RWPE1 (cell line): ENCODE results near the gene IRF2.

Experiments used
- CTCF ChIA-PET: fragments of 350-600 bp; sonication (Branson Sonifier 250); formaldehyde crosslinking; extraction: SDS; loops from one replicate; lab custom pipeline; 2021; lab: Yijun Ruan, JAX
- POLR2A ChIA-PET: fragments of 400-600 bp; formaldehyde crosslinking; extraction: SDS; loops from one replicate; lab custom pipeline; 2020; ENCODE audit warnings: antibody characterized with exemption; ENCODE audit not compliant: low non-redundant PET; lab: Yijun Ruan, JAX
- DNase-seq: peaks from one replicate; pipeline ENCODE4 v3.0.0; 2012; ENCODE audit warnings: low spot score
- H3K27ac ChIP-seq: fragments of 450-650 bp; 2 replicates; pipeline ENCODE4 v1.5.1; 2017
- TF ChIP-seq, protein P1 (sequence below): fragments of 450-650 bp; conservative IDR thresholded peaks from 2 replicates; pipeline ENCODE4 v1.5.1; 2017; ENCODE audit warnings: low read depth, mild to moderate bottlenecking

Gene IRF2

DNA sequence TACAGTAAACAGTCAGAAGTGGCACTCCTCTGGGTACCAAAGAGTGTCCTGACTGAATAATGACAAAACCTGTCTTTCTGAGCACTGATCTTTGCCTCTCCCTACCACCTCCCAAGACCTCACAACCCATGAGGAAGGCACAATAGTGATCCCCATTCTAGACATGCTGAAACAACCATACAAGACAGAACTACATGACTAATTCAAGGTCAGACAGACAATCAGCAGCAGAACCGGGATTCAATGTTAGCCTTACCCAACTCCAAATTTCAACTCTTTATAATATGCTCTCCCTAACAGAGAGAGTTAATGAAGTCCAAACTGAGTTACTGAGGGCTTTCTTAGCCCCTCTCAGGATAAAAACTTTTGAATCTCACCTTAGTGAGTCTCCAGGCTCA lies 71.0 kb downstream of the IRF2 start:
- CTCF ChIA-PET: no interaction called here
- no peak overlapping the region for H3K27ac ChIP-seq
- no peak for DNase-seq
- POLR2A ChIA-PET: no interaction called here
- TF ChIP-seq, protein P1, sequence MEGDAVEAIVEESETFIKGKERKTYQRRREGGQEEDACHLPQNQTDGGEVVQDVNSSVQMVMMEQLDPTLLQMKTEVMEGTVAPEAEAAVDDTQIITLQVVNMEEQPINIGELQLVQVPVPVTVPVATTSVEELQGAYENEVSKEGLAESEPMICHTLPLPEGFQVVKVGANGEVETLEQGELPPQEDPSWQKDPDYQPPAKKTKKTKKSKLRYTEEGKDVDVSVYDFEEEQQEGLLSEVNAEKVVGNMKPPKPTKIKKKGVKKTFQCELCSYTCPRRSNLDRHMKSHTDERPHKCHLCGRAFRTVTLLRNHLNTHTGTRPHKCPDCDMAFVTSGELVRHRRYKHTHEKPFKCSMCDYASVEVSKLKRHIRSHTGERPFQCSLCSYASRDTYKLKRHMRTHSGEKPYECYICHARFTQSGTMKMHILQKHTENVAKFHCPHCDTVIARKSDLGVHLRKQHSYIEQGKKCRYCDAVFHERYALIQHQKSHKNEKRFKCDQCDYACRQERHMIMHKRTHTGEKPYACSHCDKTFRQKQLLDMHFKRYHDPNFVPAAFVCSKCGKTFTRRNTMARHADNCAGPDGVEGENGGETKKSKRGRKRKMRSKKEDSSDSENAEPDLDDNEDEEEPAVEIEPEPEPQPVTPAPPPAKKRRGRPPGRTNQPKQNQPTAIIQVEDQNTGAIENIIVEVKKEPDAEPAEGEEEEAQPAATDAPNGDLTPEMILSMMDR: no peak

DNA sequence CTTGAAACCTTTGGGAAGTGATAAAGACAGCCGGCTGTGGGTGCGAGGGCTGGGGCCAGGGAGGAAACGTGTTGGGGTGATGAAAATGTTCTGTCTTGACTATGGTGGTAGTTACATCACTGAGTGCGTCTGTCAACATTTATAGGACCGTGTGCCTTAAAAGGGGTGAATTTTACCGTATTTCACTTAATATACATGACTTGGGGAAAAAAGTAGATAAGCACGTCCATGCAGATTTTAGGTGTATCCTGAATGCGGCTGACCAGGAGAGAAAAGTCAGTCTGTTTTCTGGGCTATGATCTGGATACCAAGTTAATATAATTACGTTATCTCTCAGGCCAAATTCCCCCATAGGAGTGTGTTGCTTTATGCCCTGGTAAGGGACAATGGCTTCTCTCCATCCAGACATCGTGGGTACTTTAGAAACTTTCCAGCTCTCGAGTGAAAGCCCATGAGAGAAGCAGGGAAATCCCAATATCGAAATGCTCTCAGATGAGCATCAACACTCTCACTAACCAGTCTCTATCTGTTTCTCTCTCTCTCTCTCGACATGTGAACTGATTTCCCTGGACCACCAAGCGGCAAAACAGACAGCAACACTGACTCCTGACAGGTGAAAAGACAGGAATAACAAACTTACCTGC lies 71.5 kb downstream of the IRF2 start:
- TF ChIP-seq, protein P1: no peak
- H3K27ac ChIP-seq: no peak overlapping the region
- POLR2A ChIA-PET: no interaction called here
- DNase-seq: no peak
- CTCF ChIA-PET: no interaction called here

DNA sequence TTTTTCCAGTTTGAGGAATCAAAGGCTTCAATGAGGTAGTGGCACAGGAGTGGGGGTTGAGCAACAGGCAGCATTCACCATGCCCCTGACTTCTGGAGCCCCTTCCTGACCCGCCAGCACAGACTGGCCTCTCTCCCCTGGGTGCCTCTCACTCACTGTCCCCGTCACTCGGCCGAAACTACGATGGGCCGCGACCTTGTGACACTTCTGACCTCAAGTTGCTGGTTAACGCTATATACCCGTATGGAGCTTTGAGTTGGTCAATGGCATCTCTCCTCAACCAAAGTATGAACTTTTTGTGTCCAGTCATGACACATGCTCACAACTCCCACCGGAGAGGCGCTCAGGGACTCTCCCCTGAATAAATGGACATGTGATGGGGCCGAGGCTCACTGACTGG lies 72.1 kb downstream of the IRF2 start:
- DNase-seq: no peak
- ChIA-PET CTCF (interaction anchor here (0.6 kb wide), 1 partner anchor 390 kb away, joined by 3 read pairs; no protein-coding TSS in a partner anchor), POLR2A (no interaction called here)
- H3K27ac ChIP-seq: peak overlapping the region; percentile 31
- TF ChIP-seq, protein P1: no peak

DNA sequence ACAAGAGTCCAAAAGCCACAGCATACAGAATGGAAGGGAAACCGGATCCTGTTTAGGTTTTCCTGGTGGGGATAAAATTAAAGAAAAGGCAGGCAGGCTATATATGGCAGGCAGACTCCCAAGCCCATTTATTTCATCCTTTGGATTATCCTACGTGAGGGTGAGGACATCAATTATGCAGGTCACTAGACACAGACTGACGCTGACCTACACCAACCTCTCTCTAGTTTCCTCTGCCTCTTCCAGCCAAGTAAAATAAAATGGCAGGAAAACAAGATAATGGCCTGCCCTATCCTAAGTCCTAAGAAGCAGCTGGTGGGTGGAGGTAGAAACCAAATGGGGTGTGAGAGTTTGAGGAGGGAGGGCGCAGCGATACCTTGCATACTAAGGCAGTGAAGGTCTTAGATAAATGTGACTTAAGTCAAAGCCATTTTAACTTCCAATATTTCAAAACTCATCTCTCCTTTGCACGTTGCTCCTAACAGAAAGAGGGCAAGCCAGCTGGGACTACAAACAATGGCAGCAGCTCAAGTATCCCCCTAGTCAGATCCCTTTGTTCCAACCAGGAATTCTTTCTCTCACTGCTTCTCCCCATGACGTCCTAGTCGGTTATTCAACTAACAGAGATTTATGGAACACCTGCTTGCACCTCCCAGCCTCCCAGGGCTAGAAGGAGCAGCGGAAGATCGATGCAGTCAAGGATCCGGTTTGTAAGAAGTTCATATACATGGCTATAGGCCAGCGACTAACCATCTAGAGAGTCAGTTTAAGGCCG lies 72.8 kb downstream of the IRF2 start:
- CTCF ChIA-PET: interaction anchor here (0.6 kb wide), 1 partner anchor 390 kb away, joined by 3 read pairs; no protein-coding TSS in a partner anchor
- POLR2A ChIA-PET: no interaction called here
- DNase-seq: no peak

DNA sequence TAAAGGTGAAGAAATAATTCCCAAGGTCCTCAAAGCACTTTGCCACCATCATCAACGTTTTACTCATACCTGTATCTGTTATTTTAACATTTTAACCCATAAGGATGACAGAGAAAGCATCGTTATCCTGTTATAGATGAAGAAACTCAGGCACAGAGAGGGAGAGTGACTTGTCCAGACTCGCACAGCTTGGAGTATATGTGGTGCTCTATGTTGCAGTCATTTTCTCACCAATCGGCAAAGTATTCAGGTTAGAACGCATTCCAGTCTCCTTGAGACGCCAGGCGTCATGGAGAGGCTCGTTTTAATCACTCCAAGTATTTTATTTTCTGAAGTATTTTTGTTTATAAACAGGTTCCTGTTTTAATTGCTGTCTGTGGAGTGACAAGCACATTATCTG lies 73.5 kb downstream of the IRF2 start:
- peak; percentile 54 for DNase-seq
- TF ChIP-seq, protein P1: no peak
- ChIA-PET CTCF (no interaction called here), POLR2A (no interaction called here)
- H3K27ac ChIP-seq: 0 out of 2 replicates have a peak overlapping the region, but pooled peaks have one; percentile 31

More for the DNA sequence above, 72.8 kb downstream of the IRF2 start:
- H3K27ac ChIP-seq: peak overlapping the region; percentile 31
- TF ChIP-seq, protein P1: no peak

DNA sequence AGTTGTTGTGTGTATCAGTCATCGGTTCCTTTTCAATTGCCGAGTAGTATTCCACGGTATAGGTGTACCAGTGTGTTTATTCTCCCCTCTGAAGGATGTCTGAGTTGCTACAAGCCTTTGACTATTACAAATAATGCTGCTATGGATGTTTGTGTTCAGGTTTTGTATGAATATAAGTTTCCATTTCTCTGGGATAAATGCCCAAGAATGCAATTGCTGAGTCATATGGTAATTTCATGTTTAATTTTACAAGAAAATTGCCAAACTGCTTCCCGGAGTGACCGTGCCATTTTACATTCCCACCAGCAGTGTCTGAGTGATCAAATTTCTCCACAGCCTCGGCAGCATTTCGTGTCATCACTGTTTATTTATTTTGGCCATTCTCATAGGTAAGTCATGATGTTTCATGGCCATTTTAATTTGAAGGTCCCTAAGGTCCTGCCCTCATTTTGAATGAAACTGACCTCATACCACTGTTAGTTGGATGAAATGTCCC lies 73.9 kb downstream of the IRF2 start:
- H3K27ac ChIP-seq: no peak overlapping the region
- POLR2A ChIA-PET: no interaction called here
- DNase-seq: peak; percentile 41
- CTCF ChIA-PET: no interaction called here
- TF ChIP-seq, protein P1: no peak; the same call in 1 of the 2 replicates
